Astrocyte (in vitro differentiated cells and primary cell): ENCODE measurements around the gene OR4D5. TPM values are rescaled to one million over a fixed set of nuclear protein-coding genes. Genes with fewer than 3 reads are reported as not detected.

ENCODE experiments used
- DNase-seq: peaks from one replicate; pipeline ENCODE4 v3.0.0-alpha.2; 2010; ENCODE audit warnings: low read depth
- FAIRE-seq: peaks from 2 replicates; lab custom pipeline; 2011; peaks lifted over from hg19 to GRCh38; lab: Jason Lieb, UNC
- H2AFZ ChIP-seq: 2 replicates; pipeline ENCODE4 v1.6.0; 2012; ENCODE audit warnings: low read depth, low read length, inconsistent platforms
- H3K27ac ChIP-seq: 2 replicates; pipeline ENCODE4 v1.5.1; 2011; ENCODE audit warnings: low read depth, low read length, inconsistent platforms
- H3K27me3 ChIP-seq: 2 replicates; pipeline ENCODE4 v1.6.0; 2011; ENCODE audit warnings: low read length, inconsistent platforms; ENCODE audit not compliant: insufficient read depth
- H3K36me3 ChIP-seq: 2 replicates; pipeline ENCODE4 v1.5.1; 2011; ENCODE audit warnings: low read length, inconsistent platforms; ENCODE audit not compliant: insufficient read depth
- H3K4me1 ChIP-seq: 2 replicates; pipeline ENCODE4 v1.5.1; 2011; ENCODE audit warnings: low read length, inconsistent platforms; ENCODE audit not compliant: insufficient read depth
- H3K4me2 ChIP-seq: 2 replicates; pipeline ENCODE4 v1.6.0; 2012; ENCODE audit warnings: low read length, inconsistent platforms
- H3K4me3 ChIP-seq: 2 replicates; pipeline ENCODE4 v1.5.1; 2011; ENCODE audit warnings: low read depth, mild to moderate bottlenecking, low read length, inconsistent platforms; ENCODE audit not compliant: insufficient read depth
- H3K79me2 ChIP-seq: 2 replicates; pipeline ENCODE4 v1.6.0; 2012; ENCODE audit warnings: mild to moderate bottlenecking, low read length, inconsistent platforms; ENCODE audit not compliant: insufficient read depth
- H3K9ac ChIP-seq: 2 replicates; pipeline ENCODE4 v1.6.0; 2012; ENCODE audit warnings: mild to moderate bottlenecking, low read length, inconsistent platforms
- H3K9me3 ChIP-seq: 2 replicates; pipeline ENCODE4 v1.5.1; 2012; ENCODE audit warnings: low read depth, mild to moderate bottlenecking, low read length, inconsistent platforms; ENCODE audit not compliant: insufficient read depth
- H4K20me1 ChIP-seq: 2 replicates; pipeline ENCODE4 v1.6.0; 2012; ENCODE audit warnings: low read length, inconsistent platforms; ENCODE audit not compliant: insufficient read depth
- H3K27ac Mint-ChIP-seq: one replicate; pipeline ENCODE4 v1.8.0; 2021; ENCODE audit warnings: mild to moderate bottlenecking, mixed read lengths; ENCODE audit not compliant: unreplicated experiment
- H3K27me3 Mint-ChIP-seq: one replicate; pipeline ENCODE4 v1.8.0; 2021; ENCODE audit warnings: low read depth, mixed read lengths; ENCODE audit not compliant: unreplicated experiment
- H3K36me3 Mint-ChIP-seq: one replicate; pipeline ENCODE4 v1.8.0; 2021; ENCODE audit warnings: low read depth, mixed read lengths; ENCODE audit not compliant: unreplicated experiment
- H3K4me1 Mint-ChIP-seq: one replicate; pipeline ENCODE4 v1.8.0; 2021; ENCODE audit warnings: low read depth, mixed read lengths; ENCODE audit not compliant: unreplicated experiment
- H3K4me3 Mint-ChIP-seq: one replicate; pipeline ENCODE4 v1.8.0; 2021; ENCODE audit warnings: mild to moderate bottlenecking, moderate library complexity, mixed read lengths; ENCODE audit not compliant: unreplicated experiment
- H3K9me3 Mint-ChIP-seq: one replicate; pipeline ENCODE4 v1.8.0; 2021; ENCODE audit warnings: mild to moderate bottlenecking, mixed read lengths; ENCODE audit not compliant: unreplicated experiment
- CTCF ChIP-seq: IDR thresholded peaks from 2 replicates; pipeline ENCODE4 v1.5.1; 2011; ENCODE audit warnings: low read depth, mild to moderate bottlenecking, inconsistent platforms, low read length, moderate library complexity; ENCODE audit not compliant: insufficient read depth
- EZH2 ChIP-seq: IDR thresholded peaks from 2 replicates; pipeline ENCODE4 v1.6.1; 2012; ENCODE audit warnings: mild to moderate bottlenecking, low read length, inconsistent platforms; ENCODE audit not compliant: insufficient read depth
- total RNA-seq: library from RNA; stranded (reverse); gene quantifications from 2 replicates; pipeline ENCODE4 v1.2.1, GENCODE V29; 2021

The OR4D5 gene
- total RNA-seq, 1 donor from 2014 or later: not detected

DNA sequence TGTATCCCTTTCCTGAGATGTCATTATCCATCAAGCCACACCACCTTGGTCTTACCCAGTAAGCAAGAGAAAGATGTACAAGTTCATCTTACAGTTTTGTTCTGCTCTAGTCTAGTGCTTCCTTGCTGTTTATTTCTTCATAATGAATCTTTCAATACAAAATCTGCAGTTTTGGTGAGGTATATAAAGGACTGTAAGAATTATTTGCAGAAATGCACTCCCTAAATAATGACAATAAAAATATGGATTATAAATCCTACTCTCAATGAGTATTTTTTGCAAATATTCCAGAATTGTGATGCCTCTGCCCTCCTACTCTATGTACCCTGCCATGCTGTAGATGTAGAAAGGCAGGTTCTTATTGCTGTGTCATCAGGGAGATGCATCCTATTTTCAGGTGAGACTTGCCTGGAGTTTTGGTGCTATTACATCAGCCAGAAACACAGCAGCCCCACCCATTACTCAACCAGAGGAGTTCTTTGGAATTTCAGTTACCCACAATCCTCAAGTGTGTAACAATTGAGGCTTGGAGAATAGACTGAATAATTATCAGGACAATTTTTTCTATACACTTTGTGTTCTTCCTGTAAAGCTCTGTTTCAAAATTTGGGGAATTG is 38.4 kb downstream of the OR4D5 start, which contains the start of gene OR10S1:
TSS of gene OR10S1 (minus strand) at position 51 of the 617 bp plus-strand sequence. CDS start 117 bp downstream, outside the sequence.
- TF ChIP-seq EZH2 (no peak), CTCF (no peak)
- Mint-ChIP-seq H3K36me3 (no peaks in the 10 kb centered on the region), H3K4me3 (no peak within 1 kb of the TSS), H3K27ac (no peak within 1 kb of the TSS), H3K4me1 (peaks cover 14% of the 10 kb centered on the region), H3K27me3 (peaks cover 2% of the 10 kb centered on the region), H3K9me3 (peaks cover 3% of the 10 kb centered on the region)
- Histone ChIP-seq H3K9ac (no peak within 1 kb of the TSS), H3K4me1 (no peaks in the 10 kb centered on the region), H4K20me1 (no peaks in the 10 kb centered on the region), H2AFZ (no peak within 1 kb of the TSS), H3K4me3 (no peak within 1 kb of the TSS), H3K79me2 (no peaks in the 10 kb centered on the region), H3K4me2 (no peak within 1 kb of the TSS), H3K27ac (no peak within 1 kb of the TSS), H3K9me3 (no peaks in the 10 kb centered on the region), H3K27me3 (no peaks in the 10 kb centered on the region), H3K36me3 (no peaks in the 10 kb centered on the region)
- FAIRE-seq (no peak), DNase-seq (no peak)

DNA sequence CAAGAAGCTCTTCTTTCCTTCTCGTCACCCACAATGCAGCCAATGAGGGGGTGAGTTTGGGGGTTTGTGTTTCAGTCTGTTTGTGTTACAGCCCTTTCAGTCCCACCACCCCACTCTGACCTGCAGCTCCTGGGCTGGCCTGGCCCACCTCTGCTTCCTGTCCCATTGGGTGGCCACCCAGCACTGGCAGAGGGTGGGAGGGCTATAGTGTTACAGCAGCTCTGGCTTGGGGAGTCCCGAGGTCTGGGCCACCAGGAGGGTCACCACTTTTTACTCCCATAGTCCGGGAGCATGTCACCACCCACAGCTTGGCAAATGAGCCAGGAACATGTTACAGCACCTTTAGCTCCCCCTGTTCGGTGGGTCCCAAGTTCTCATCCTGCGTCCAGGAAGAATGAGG is 39.9 kb downstream of the OR4D5 start:
- Histone ChIP-seq H3K36me3 (no peaks in the 10 kb centered on the region), H4K20me1 (no peaks in the 10 kb centered on the region), H3K4me3 (no peak overlapping the region), H2AFZ (no peak overlapping the region), H3K9ac (no peak overlapping the region), H3K79me2 (no peaks in the 10 kb centered on the region), H3K9me3 (no peaks in the 10 kb centered on the region), H3K4me1 (no peaks in the 10 kb centered on the region), H3K27ac (no peak overlapping the region), H3K27me3 (no peaks in the 10 kb centered on the region), H3K4me2 (no peak overlapping the region)
- TF ChIP-seq CTCF (no peak), EZH2 (no peak)
- no peaks in the 10 kb centered on the region for H3K36me3 Mint-ChIP-seq
- no peak for FAIRE-seq
- DNase-seq: no peak
- H3K27me3 Mint-ChIP-seq: peaks cover 2% of the 10 kb centered on the region
- H3K9me3 Mint-ChIP-seq: peaks cover 4% of the 10 kb centered on the region
- H3K4me1 Mint-ChIP-seq: peaks cover 7% of the 10 kb centered on the region
- H3K27ac Mint-ChIP-seq: no peak overlapping the region
- H3K4me3 Mint-ChIP-seq: no peak overlapping the region

Other genes starting within 250 kb of the OR4D5 start
- gene ZNF202, start 198.0 kb upstream of the OR4D5 start, total RNA-seq: 8.6 and 11.3 TPM in 2 replicates
- gene OR6X1, start 185.1 kb upstream of the OR4D5 start, total RNA-seq: not detected in 2 replicates
- gene OR6M1, start 133.3 kb upstream of the OR4D5 start, total RNA-seq: not detected in 2 replicates
- not detected in 2 replicates for gene TMEM225, start 53.9 kb upstream of the OR4D5 start, total RNA-seq
- gene OR8D4, start 37.5 kb upstream of the OR4D5 start, total RNA-seq: not detected in 2 replicates
- gene OR6T1, start 4.2 kb downstream of the OR4D5 start, total RNA-seq: not detected in 2 replicates
- not detected in 2 replicates for gene OR10S1, start 38.2 kb downstream of the OR4D5 start, total RNA-seq
- not detected in 2 replicates for gene OR10G6, start 55.5 kb downstream of the OR4D5 start, total RNA-seq
- gene OR10G4, start 73.4 kb downstream of the OR4D5 start, total RNA-seq: not detected in 2 replicates
- not detected in 2 replicates for gene OR10G9, start 83.4 kb downstream of the OR4D5 start, total RNA-seq
- gene OR10G8, start 87.2 kb downstream of the OR4D5 start, total RNA-seq: not detected in 2 replicates
- not detected in 2 replicates for gene OR10G7, start 101.7 kb downstream of the OR4D5 start, total RNA-seq
- 8.6 and 8.7 TPM in 2 replicates for gene VWA5A, start 175.8 kb downstream of the OR4D5 start, total RNA-seq
- gene OR10D3, start 243.7 kb downstream of the OR4D5 start, total RNA-seq: not detected in 2 replicates